GM13977 (cell line): ENCODE data around the gene C13orf42.
"Not testable (repeated sequence)": the region's sequence is repeated elsewhere in the genome, so short reads cannot be mapped to it uniquely, and the experiment has no call there.

Source experiments
- DNase-seq: peaks from one replicate; pipeline ENCODE4 v3.0.0; 2012; ENCODE audit warnings: low spot score
- in situ Hi-C: fragments of 300-500 bp; cut with MboI; formaldehyde crosslinking; loops from one replicate; pipeline ENCODE4 v1.12.0; 2022; ENCODE audit warnings: low sequenced_read_pairs, low pct_unique_long_range_greater_than_20kb, mixed read lengths, inconsistent platforms; ENCODE audit not compliant: unreplicated experiment
- TF ChIP-seq, protein P1 (sequence below): IDR thresholded peaks from 2 replicates; pipeline ENCODE4 v1.5.1; 2012; ENCODE audit warnings: mild to moderate bottlenecking, control low read depth; ENCODE audit not compliant: insufficient read depth; ENCODE audit errors: extremely low read depth, missing control alignments

C13orf42 gene

DNA sequence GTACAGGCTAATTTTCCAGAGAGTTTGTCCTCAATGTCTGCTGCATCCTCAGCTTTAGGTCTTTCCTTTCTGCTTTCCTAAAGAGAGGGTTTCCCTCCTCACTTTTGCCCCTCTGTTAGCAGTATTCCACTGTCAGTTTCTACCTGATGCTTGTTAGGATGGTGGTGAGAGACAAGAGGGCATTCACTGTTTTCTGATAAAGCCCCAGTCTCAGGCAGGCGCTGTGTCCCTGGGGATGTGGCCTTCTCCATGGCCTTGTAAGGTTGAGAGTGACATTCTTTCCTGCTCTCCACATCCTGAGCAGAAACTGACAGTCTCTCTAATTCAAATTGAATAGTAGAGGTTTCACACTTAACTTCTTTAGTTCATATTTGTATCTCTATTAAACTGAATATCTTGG is 14.9 kb downstream of the C13orf42 start:
- DNase-seq: no peak
- TF ChIP-seq, protein P1, sequence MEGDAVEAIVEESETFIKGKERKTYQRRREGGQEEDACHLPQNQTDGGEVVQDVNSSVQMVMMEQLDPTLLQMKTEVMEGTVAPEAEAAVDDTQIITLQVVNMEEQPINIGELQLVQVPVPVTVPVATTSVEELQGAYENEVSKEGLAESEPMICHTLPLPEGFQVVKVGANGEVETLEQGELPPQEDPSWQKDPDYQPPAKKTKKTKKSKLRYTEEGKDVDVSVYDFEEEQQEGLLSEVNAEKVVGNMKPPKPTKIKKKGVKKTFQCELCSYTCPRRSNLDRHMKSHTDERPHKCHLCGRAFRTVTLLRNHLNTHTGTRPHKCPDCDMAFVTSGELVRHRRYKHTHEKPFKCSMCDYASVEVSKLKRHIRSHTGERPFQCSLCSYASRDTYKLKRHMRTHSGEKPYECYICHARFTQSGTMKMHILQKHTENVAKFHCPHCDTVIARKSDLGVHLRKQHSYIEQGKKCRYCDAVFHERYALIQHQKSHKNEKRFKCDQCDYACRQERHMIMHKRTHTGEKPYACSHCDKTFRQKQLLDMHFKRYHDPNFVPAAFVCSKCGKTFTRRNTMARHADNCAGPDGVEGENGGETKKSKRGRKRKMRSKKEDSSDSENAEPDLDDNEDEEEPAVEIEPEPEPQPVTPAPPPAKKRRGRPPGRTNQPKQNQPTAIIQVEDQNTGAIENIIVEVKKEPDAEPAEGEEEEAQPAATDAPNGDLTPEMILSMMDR: no peak
- in situ Hi-C loops: no loop called here

DNA sequence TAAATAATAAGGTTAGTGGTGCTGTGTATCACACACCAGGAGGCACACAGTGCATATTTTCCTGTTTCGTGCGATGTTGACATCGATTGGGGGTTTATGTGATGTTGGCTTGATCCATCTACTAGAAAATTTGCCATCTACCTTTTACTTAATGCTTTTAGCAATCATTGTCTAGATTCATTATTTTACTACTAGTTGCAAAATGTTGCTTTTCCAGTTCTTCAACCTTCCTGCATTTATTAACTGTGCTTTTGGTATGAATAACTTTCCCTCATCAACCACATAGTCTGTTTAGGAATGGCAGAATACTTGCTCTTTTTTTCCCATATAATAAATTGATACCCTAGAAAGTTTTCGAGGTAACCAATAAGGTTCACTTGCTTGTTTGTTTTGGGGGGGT is 17.5 kb downstream of the C13orf42 start:
- DNase-seq: no peak
- TF ChIP-seq, protein P1: no peak
- in situ Hi-C loops: no loop called here

DNA sequence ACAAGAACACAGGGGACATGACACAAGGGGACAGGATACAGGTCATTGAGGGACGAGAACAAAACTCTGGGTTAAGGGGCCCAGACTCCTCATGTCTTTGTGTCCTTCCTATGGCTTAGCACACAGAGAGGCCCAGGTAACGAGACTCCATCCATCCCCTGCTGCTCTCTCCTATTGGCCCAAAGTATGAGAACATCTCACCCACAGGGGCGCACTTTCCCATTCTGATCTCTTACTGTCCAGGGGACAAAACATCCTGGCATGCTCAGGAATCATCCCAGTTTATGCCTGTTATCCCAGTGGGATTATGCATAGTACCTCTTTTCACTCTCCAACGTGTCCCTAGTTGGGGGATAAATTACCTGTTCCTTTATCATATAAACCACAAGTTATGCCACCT is 19.2 kb downstream of the C13orf42 start:
- in situ Hi-C loops: no loop called here
- DNase-seq: no peak
- TF ChIP-seq, protein P1: no peak

DNA sequence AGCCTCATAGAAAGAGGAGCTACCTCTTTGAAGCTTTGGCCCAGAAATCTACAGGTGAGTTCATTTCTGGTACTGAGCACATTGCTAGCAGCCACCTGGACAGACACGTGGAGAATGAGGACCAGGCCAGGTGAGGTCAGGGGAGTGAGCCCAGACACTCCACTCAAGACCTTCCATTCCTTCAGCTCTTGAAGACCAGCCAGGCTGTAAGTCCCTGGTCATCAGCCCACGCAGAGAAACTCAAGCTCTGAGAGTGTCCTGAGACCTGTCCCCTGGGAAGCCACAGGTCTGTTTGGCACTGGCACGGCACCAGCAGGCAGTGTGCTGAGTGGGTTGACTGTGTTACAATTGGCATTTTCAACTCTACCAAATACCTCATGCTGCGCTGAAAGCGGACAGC is 27.4 kb downstream of the C13orf42 start:
- TF ChIP-seq, protein P1: no peak
- in situ Hi-C loops: loop anchor here (10.0 kb wide), 1 partner anchor 1109 kb away; no protein-coding TSS in a partner anchor
- no peak for DNase-seq

DNA sequence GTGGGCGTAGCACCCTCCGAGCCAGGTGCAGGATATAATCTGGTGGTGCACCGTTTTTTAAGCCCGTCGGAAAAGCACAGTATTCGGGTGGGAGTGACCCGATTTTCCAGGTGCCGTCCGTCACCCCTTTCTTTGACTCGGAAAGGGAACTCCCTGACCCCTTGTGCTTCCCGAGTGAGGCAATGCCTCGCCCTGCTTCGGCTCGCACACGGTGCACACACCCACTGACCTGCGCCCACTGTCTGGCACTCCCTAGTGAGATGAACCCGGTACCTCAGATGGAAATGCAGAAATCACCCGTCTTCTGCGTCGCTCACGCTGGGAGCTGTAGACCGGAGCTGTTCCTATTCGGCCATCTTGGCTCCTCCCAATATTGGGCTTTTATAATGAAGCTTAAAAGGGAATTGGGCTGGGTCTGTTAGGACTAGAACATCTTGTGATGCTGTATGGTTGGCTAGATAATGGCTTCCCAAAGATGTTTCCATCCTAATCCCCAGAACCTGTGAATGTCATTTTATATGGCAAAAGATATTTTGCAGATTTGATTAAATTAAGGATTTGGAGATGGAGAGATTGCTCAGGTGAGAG is 30.5 kb downstream of the C13orf42 start:
- DNase-seq: not testable (repeated sequence)
- in situ Hi-C loops: loop anchor here (10.0 kb wide), 1 partner anchor 1106 kb away; no protein-coding TSS in a partner anchor

DNA sequence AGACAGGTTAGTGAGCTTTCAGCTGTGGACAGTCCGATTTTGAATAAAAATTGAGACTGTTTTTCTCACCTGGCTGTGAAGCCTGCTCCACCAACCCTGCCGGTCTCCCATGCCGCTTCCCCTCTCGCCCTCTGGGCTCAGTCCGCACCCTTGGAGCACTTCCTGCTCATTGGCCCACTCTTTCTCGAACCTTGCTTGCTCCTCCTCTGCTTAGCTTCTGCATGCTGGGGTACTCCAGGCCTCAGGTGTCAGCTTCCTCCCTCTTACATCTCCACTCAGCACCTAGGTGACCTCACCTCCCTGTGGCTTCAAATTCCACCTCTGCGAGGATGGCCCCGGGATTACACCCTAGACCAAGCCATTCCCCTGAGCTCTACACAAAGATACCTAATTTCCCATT is 39.6 kb downstream of the C13orf42 start:
- in situ Hi-C loops: loop anchor here (25.0 kb wide), 1 partner anchor 1409 kb away; no protein-coding TSS in a partner anchor
- DNase-seq: no peak
- TF ChIP-seq, protein P1: no peak

DNA sequence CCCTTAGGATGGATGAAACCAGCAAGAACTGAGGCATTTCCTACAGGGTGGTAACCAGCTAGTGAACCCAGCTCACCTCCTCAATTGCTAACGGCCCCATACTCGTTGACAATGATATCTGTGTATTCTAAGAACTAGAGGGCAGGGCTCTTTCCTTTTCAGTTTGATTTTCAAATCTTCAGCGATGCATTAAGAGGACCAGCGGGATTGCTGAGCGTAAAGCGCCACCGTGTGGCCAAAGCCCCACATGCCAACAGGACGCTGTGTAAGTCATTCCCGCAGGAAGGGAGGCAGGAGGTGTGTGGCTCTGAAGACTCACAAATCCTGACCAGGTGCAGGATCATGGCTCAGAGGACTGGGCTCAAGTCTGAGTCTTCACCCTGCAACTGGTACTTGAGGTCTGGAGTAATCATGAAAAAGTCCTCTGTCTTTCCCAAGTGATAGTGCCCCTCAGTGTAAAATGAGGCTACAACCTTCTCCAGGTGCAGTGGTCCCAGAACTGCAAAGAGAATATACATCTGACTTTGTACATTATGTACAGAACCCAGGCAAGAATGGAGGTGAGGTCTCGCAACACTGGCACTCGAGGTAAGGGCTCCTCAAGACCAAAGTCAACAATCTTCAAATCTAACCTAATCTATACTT is 40.9 kb downstream of the C13orf42 start:
- in situ Hi-C loops: loop anchor here (25.0 kb wide), 1 partner anchor 1408 kb away; no protein-coding TSS in a partner anchor
- peak; percentile 72 for DNase-seq
- TF ChIP-seq, protein P1: peak; percentile 98
